ENCODE data around the gene CLEC16A.
"Not testable (repeated sequence)": the region's sequence is repeated elsewhere in the genome, so short reads cannot be mapped to it uniquely, and the experiment has no call there.

CLEC16A gene

DNA sequence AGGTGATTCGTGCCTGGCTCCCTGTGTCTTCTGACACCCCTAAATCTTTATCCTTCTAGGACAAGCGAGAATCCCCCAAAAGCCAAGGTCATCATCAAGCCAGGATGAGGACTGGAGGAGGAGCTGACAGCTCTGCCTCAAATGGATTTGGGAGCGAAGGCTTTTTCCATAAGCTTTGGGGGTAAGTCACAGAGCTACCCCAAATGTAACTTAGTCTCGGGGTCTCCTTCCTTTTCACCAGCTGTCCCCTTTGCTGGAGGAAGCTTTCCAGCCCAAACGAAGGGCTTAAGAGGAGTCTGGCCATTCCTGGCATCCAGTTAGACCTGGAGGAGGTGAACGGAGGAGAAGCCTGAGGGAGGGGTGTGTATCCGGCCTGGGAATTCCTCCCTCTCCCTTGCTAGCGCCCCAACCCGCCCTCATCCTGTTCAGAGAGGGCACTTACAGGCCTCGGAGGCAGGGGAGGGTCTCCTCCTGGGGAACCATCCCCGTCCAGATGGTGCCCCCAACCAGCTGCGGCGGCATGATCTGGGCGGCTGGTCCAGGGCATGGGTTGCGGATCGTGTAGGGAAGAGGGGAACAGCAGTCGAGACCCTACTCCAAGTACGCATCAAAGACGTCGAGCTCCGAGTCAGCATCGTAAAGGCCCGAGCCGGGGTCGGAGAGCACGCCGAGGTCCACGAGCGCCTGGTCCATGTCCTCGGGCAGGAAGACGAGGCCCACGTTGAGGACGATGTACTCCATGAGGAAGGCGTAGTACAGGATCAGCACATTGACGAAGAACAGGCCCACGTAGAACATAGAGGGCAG, 3.0 kb upstream of the CLEC16A start:
- DNase-seq (ENCODE audit: low spot score): no peak

DNA sequence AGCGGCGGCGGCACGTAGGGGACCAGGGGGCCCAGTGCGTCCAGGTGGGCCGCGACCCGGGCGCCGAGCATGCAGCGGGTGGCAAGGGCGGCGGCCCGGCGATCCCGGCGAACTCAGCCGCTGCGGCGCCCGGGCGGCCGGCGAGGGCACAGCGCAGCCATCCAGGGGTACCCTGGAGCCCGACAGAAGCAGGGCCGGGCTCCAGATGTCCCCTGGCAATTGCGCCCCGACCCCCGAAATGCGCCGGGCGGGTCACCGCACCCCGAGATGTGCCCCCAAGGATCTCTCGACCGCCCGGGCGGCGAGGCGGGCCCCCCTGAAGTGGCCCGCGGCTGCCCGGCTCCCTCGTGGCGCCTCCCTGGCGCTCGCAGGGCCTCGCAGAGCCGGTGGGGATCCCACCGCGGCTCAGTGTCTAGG, 2.4 kb upstream of the CLEC16A start:
- DNase-seq (ENCODE audit: low spot score): not testable (repeated sequence)

DNA sequence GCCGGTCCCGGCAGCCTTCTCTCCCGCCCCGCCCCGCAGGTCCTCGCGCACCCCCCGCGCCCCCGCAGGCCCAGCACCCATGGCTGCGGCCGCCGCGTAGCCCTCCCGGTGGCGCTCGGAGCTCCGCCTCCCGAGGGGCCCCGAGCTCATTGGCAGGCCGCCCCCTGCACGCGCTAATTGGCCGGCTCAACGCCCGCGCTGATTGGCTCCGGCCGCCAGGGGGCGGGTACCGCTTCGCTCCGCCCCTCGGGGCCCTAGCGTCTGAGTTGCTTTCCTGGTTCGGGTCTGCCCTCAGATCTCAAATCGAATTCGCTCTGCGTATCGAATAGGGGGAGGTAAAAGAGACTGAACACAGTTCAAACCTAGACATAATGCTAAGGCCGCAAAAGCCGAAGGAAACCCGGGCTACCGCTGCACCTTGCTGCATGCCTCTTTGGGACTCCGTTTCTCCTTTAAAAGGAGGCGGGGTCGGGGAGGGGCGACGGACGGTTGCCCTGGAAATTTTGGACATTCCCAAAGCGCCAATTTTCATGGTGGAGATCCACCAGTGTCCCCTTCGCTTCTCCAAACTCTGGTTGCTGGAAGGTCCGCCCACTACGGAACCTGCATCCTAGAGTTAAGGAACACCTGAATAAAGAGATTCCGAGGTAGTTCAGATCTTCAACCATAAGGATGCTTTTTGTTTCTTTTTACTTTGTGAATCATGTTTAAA, 1.9 kb upstream of the CLEC16A start, which contains the start of gene DEXI:
DEXI (minus strand) TSS at position 117 of the 712 bp plus-strand sequence. CDS start 463 bp downstream, outside the sequence.
- DNase-seq (ENCODE audit: low spot score): peak; percentile 95

DNA sequence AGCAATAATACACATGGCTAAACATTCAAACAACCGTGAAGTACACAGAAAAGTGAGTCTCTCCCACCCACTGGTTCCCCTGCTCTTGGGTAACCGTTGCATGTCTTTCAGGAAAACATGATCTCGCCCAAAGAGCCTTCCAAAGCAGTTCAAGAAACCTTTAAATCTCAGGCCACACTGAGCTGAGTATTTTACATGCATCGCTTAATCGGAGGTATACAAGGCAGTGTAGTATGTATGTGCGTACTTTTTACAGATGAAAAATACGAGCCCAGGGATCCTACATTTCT, 1.4 kb upstream of the CLEC16A start:
- DNase-seq (ENCODE audit: low spot score): no peak

DNA sequence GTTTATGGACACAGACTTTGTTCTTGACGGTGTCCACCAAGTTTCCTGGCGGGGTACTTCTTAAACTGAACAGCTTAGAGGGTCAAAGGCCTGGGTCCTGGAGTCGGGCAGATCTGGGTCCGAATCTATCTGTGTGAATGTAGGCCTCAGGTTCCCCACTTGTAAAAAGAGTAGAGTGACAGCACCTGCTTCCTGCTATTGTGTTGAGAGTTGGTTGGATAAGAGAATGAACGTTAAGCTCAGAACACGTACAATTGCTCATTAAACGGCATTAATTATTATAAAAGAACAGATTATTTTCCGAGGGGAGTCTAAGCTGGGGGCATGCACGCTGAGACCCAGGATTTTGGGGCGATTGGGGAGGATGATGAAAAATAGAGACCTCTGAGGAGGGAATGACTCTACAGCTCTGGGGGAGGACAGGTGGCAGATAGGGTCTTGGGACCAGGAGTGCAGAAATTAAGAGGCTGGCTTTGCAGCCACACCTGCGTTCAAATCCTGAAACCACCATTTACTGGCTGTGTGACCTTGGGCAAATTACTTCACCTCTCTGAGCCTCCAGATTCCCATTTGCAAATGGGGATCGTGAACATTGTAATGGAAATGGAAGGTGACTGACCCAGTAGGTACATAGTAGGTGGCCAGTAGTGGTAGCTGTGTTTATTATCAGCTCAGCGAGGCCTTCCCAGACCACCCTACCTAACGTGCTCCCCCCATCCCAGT, 862 bp downstream of the CLEC16A start:
- no peak for DNase-seq (ENCODE audit: low spot score)

DNA sequence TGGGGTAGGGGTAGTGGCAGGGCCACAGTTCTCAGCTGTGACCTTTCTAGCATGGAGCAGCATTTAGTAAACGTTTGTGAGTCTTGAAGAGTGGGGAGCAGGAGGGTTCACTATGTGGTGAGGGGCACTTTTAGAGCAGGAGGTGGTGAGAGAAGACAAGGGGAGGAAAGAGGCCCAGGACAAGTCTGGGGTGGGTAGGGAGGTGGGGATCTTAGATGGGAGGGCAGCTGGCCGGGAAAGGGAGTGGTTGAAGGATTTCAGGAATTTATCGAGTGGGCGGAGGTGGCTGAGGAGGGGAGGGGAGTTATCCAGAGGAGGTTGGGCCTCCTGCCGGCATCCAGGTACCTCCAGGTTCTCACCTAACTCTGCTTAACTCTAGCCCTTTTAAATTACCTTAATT, 1.9 kb downstream of the CLEC16A start:
- no peak for DNase-seq (ENCODE audit: low spot score)

DNA sequence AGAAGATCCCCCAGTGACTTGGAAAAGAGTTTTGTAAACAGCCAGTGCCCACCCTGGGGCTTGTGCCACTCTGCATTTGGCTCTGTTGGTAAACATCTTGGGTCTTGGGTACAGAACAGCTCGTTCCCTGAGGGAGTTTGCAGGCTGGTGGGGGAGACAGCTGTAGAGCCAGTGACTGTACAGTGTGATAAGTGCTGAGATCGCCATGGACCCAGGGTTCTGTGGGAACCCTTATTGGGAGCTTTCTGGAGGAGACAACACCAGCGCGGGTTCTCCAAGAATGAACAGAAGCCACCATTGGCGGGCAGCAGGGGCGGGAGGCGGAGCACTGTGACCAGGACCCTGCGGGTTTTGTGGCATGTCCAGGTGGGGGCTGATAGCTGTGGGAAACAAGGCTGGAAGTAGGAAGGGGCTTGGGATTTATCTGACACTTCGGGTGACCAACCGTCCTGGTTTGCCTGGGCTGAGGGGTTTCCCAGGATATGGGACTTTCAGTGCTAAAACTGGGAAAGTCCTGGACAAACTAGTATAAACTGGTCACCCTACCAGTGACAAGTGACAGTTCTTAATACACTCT, 2.9 kb downstream of the CLEC16A start:
- no peak for DNase-seq (ENCODE audit: low spot score)

DNA sequence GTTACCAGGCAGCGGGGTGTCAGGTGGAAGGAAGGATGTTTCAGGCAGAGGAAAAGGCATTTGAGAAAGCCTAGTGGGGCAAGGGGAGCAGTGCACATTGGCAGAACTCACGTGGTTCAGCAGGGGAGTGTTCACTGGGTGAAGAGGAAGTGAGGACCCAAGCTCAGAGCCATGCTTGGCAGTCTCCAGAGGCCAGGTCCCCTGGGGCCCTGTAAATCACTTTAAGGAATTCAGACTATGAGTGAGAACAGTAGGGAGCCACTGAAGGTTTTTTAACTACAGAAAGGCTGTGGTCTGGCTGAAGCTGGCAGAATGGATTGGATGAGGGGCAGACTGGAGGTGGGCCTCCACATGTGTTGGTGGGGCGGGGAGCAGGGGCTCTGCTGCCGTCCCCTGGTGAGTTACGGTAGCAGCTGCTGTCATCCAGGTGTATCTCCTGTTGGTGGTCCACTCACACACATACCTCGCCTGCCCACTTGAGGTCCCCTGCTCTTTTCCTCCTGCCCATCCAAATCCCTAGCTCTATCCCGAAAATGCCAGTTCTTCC, 5.1 kb downstream of the CLEC16A start:
- peak; percentile 31 for DNase-seq (ENCODE audit: low spot score)

DNA sequence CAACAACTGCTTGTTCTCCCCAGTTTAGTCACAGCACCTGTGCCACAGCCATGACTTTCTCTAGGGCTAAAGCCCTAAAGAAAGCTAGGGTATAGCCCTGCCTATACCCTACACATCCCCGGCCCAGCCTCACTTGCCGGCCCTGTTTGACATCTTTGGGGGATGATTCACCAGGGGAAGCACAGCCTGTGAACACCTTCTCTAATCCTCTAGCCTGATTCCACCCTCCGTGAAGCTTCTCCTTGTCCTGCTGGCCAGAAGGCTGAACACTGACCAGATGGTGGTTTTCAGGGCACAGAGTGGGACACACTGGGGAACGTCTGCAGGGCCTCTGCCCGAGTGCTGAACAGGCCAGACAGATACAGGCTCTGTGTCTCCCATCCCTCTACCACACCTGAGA, 6.0 kb downstream of the CLEC16A start:
- no peak for DNase-seq (ENCODE audit: low spot score)

DNA sequence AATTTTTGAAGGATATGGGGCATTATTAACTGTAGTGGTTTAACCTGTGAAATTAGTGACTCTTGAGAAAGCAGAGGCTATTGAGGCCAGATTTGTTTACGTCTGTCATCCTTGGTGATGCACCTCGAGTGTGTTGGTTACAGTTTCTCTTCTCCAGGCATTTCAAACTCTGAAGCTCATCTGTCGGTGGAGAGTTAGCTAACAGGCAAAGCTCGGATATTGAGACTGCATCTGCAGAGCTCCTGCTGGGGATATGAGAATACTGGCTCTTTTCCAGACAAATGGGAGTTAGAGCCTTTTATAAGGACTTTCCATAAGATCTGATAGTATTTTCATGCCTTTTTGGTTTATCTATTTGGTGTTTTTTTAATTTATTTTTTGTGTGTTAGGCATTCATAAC, 6.7 kb downstream of the CLEC16A start:
- no peak for DNase-seq (ENCODE audit: low spot score)

DNA sequence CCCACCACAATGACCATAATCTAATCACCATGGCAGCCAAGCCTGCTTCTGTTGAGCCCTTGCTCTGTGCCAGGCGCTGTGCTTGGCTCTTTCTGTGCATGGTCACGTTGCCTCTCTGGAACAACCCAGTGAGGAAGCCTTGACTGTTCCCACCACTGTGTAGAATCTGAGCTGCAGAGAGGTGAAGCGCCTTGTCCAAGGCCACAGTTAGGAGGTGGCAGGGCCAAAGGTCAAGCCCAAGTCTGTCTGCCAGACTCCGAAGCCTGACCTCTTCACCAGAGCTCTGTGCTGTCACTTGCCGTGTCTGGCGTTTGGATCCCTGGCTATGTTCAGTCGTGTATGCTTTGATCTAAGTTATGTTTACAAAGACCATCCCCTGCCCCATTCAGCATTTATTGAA, 10.5 kb downstream of the CLEC16A start:
- DNase-seq (ENCODE audit: low spot score): no peak

DNA sequence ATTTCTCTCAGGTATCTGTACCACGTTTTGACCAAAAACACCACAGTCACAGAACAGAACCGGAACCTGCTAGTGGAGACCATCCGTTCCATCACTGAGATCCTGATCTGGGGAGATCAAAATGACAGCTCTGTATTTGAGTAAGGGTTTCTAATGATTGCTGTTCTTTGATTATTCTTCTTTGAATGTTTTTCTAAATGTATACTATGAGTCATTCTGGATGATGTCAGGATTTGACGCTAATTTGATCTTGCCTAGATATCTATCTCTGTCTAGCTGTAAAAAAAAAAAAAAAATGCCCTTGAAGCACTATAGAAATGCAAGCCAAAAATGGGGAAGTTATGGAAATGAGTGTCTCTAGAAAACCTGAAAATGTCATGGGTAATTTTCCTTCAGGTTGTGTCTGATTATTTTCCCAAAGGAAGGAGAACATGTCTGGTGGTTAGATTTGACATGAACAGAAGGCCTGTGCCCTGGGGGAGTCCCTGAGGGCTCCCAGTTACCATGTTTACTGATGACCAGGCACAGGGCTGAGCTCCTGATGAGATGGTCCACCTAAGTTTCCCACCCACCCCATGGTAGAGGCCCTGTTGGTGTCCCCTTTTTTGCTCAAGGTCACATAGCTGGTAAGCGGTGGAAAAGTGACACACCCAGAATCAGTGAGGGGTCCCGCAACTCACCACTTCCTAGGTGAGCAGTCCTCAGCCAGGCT, 13.6 kb downstream of the CLEC16A start:
- DNase-seq (ENCODE audit: low spot score): peak; percentile 35

DNA sequence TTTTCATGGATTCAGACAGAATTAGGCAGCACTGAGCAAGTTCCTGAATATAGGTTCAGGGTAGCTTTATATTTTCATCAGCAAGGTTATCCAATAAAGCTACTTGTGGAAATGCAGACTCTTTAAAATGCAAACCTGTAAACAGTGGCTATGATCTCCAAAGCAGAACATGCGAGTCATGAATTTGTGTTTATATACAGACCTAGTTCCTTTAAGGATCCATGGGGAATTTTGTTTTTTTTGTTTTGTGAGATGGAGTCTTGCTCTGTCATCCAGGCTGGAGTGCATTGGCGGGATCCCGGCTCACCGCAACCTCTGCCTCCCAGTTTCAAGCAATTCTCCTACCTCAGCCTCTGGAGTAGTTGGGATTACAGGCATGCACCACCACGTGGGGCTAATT, 14.8 kb downstream of the CLEC16A start:
- no peak for DNase-seq (ENCODE audit: low spot score)

DNA sequence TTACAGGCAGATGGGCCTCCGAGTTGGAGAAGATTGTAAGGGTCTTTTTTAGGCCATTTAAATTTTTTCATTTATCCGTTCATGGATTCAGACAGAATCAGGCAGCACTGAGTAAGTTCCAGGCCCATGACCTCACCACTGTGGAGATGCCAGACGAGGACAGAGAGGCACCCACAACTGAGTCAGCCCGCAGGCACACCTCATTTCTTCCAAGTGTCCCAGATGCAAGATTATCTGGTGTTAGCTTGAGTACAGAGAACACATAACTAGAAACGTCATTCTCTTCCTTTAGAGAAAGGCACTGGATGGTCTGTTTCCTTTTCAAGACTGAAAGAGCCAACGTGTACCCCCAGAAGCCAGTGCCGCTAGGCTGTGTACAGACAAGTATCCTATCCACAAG, 16.9 kb downstream of the CLEC16A start:
- DNase-seq (ENCODE audit: low spot score): no peak

DNA sequence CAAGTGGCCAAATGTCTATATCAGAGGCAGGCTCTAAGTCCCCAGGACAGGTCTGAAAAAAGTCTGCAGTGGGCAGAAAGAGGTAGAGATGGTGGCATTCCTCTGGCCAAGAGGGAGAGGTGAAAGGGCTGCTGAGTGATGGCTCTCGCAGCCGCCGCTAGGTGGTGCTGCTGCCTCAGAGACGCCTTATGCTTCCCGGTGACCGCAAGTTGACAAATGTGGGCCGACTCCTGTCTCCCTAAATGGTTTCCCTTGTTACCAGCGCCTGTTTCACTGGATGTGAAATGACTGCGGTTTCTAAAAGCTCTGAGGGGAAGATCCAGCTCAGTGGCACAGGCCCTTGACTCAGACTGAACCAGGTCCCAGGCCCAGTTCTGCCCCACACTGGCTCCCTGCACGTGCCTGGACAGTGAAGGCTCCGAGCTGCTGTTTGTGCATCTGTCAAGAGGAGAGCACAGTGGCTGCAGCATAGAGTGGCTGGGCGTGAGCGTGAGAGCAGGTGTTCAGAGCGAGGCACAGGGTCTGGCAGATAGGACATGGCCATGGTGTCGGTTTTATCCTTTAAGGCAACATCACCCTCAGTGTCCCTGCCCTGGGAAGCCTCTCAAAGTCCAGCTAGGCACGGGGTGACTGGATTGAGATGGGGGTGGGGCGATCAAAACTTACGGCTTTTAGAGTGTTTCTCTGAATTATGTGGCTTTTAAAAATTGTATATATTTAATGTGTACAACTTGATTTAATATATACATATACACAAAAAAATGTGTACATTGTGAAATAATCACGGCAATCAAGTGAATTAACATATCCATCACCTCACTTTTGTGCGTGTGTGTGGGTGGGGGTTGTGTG, 19.9 kb downstream of the CLEC16A start:
- peak; percentile 81 for DNase-seq (ENCODE audit: low spot score)

DNA sequence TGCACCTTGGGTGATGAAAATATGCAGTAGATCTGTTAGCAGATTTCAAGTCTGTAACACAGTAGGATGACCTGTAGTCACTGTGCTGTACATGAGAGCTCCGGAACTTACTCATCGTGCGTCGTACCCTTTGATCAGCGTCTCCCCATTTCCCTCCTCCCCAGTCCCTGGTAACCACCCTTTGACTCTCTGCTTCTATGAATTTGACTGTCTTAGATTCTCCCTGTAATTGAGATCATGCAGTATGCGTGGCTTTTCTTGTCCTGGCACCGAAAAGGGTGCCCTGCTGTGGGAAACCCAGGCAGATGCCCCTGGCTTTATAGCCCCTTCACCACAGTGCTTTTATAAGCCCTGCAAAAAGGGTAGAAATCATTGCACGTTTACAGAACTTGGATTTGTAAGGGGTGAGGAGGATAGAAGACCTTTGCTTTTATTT, 20.5 kb downstream of the CLEC16A start:
- DNase-seq (ENCODE audit: low spot score): peak; percentile 84

DNA sequence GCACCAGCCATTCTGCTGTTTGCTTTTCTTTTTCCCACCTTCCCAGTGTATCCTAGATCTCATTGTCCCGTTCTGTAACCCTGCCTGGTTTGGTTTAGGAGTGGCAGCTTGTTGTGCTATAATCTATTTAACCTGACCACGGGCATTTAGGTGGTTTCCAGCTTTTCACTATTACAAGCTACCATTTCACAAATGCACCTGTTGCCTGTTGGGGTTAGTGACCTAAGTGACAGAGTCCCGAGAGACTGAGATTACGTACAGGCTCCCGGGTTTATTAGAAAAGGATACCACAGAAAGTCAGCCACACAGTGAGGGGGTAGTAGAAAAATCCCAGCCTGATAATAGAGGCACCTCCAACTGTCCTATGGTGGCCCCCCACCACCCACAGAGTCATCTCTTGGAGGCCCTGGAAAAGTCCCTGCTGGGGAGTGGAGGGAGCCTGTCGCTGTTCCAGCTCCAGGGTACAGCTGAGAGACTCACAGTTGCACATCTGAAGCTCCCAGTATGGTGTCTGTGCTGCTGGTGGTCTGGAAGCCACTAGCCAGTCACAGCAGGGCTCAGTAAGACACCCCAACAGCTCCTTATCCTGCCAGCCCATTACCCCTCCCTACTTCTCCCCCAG, 21.2 kb downstream of the CLEC16A start:
- peak; percentile 33 for DNase-seq (ENCODE audit: low spot score)

DNA sequence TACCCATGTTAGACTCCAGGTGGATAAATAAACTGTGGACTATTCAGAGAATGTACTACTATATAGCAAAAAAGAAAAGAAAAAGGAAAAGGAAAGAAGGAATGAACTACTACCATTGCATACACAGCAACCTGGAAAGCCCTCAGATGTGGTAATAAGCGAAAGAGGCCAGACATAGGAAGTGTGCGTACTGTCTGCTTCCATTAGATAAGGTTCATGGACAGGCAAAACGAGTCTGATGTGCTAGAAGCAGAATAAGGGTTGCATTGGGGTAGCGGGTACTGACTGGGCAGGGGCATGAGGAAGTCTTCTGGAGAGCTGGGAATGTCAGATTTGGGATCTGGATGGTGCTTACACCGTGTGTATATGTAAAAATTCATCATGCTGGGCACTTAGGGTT, 21.8 kb downstream of the CLEC16A start:
- no peak for DNase-seq (ENCODE audit: low spot score)

DNA sequence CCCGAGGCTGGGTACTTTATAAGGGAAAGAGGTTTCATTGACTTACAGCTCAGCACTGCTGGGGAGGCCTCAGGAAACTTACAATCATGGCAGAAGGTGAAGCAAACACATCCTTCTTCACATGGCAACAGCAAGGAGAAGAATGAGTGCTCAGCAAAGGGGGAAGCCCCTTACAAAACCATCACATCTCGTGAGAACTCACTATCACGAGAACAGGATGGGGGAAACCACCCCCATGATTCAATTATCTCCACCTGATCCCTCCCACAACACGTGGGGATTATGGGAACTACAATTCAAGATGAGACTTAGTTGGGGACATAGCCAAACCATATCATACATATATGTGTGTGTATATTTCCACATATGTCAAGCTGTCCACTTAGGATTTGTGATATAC, 22.2 kb downstream of the CLEC16A start:
- not testable (repeated sequence) for DNase-seq (ENCODE audit: low spot score)

DNA sequence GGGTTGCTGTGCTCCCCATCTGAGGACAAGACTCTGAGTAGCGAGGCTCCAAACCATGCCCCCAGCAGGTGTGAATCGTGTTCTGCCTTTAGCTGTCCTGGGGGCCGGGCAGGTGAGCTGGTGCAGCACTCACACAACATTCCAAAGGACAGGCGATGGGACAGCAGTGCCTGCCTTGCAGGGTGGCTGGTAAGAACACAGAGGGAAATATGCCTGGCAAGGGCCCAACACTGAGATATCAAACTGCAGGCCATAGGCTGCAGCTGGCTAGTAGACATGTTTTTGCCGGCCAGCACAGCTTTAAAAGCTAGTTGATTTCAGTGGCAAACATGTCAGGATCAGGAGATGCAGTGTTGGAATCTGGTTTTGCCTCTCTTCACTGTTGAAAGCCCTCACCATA, 23.6 kb downstream of the CLEC16A start:
- no peak for DNase-seq (ENCODE audit: low spot score)
